K562 (cell line): ENCODE measurements around the gene TMOD2. TPM values are rescaled to one million over a fixed set of nuclear protein-coding genes. Genes with fewer than 3 reads are reported as not detected.

Source experiments
- ATAC-seq: fragments of 200-7000 bp; cut with Tn5 transposase; 3 replicates; pipeline ENCODE4 v1.9.1; 2020; ENCODE audit warnings: moderate library complexity
- BruUV-seq: library from RNA; stranded (reverse); fragments of 400-500 nt; replicated peaks from 2 replicates; lab custom pipeline; 2021; lab: Mats Ljungman, UMichigan
- CTCF ChIA-PET: fragments of 300-600 bp; formaldehyde crosslinking; extraction: SDS; loops from one replicate; lab custom pipeline; 2021; ENCODE audit warnings: low intra/inter-chr PET ratio; lab: Yijun Ruan, JAX
- POLR2A ChIA-PET: fragments of 300-600, 350-650 bp; sonication (Branson Sonifier 250); formaldehyde crosslinking; extraction: SDS; loops from one replicate; lab custom pipeline; 2021; ENCODE audit warnings: antibody characterized with exemption, inconsistent platforms; lab: Yijun Ruan, JAX
- DNase-seq, 4 experiments: peaks; one replicate each; pipeline versions ENCODE4 v3.0.0 to v3.0.0-alpha.2; 2011 to 2018; ENCODE audit warnings: low spot score in 3 of 4, mixed read lengths in 3 of 4; ENCODE audit errors: extremely low read depth in 1 of 4
- FAIRE-seq: peaks from 2 replicates; lab custom pipeline; 2011; peaks lifted over from hg19 to GRCh38; lab: Jason Lieb, UNC
- H2AFZ ChIP-seq: 2 replicates; pipeline ENCODE4 v1.6.0; 2011; ENCODE audit warnings: low read depth, low read length, control low read depth, inconsistent platforms
- H3K27ac ChIP-seq: fragments of 200-600 bp; 3 replicates; pipeline ENCODE4 v1.8.0; 2011; ENCODE audit warnings: low read depth, mild to moderate bottlenecking, control low read depth, inconsistent platforms, low read length, moderate library complexity, mixed read lengths; ENCODE audit errors: extremely low read depth
- H3K27me3 ChIP-seq, 2 experiments: fragments of 300-600 bp in 1 of 2; 2 replicates in 1 of 2; 3 replicates in 1 of 2; pipeline versions ENCODE4 v1.6.0 to v1.8.0; 2011; ENCODE audit warnings: inconsistent platforms in 2 of 2, low read length in 2 of 2, mild to moderate bottlenecking in 1 of 2, mixed read lengths in 1 of 2, moderate library complexity in 1 of 2; ENCODE audit not compliant: control insufficient read depth in 2 of 2, insufficient read depth in 2 of 2
- H3K36me3 ChIP-seq: fragments of 300-600 bp; 3 replicates; pipeline ENCODE4 v1.8.0; 2011; ENCODE audit warnings: mild to moderate bottlenecking, low read length, inconsistent platforms; ENCODE audit not compliant: control insufficient read depth, insufficient read depth
- H3K4me1 ChIP-seq, 2 experiments: fragments of 200-600 bp in 1 of 2; replicated peaks in 1 of 2; 2 replicates in 1 of 2; 3 replicates in 1 of 2; pipeline versions ENCODE4 v1.5.1 to v1.8.0; 2011; ENCODE audit warnings: inconsistent platforms in 2 of 2, low read length in 2 of 2, mild to moderate bottlenecking in 1 of 2, mixed read lengths in 1 of 2, moderate library complexity in 1 of 2; ENCODE audit not compliant: control insufficient read depth in 2 of 2, insufficient read depth in 2 of 2
- H3K4me2 ChIP-seq: 2 replicates; pipeline ENCODE4 v1.6.1; 2011; ENCODE audit warnings: low read length, control low read depth, inconsistent platforms, mixed read lengths; ENCODE audit not compliant: insufficient read depth
- H3K4me3 ChIP-seq: fragments of 200-600 bp; sonication (generic), shearing (Covaris generic); 2 replicates; pipeline ENCODE4 v1.5.1; 2016; ENCODE audit warnings: control low read depth, inconsistent platforms
- H3K79me2 ChIP-seq: fragments of 200-600 bp; 3 replicates; pipeline ENCODE4 v1.8.0; 2011; ENCODE audit warnings: low read length, inconsistent platforms; ENCODE audit not compliant: control insufficient read depth, insufficient read depth
- H3K9ac ChIP-seq, 2 experiments: 2 replicates each; pipeline versions ENCODE4 v1.6.0 to v1.6.1; 2011; ENCODE audit warnings: low read depth in 2 of 2, low read length in 2 of 2, control low read depth in 1 of 2, inconsistent platforms in 1 of 2, mild to moderate bottlenecking in 1 of 2, mixed read lengths in 1 of 2; ENCODE audit not compliant: insufficient read depth in 1 of 2
- H3K9me1 ChIP-seq: one replicate; pipeline ENCODE4 v1.6.0; 2011; ENCODE audit warnings: inconsistent platforms, mild to moderate bottlenecking, low read length, moderate library complexity; ENCODE audit not compliant: control insufficient read depth, insufficient read depth
- H3K9me3 ChIP-seq: replicated peaks from 2 replicates; pipeline ENCODE4 v1.5.1; 2011; ENCODE audit warnings: low read depth, low read length, inconsistent platforms; ENCODE audit not compliant: control insufficient read depth, insufficient read depth
- H4K20me1 ChIP-seq: replicated peaks from 2 replicates; pipeline ENCODE4 v1.6.1; 2011; ENCODE audit warnings: low read length, inconsistent platforms, mixed read lengths; ENCODE audit not compliant: control insufficient read depth, insufficient read depth
- ARID1B ChIP-seq: fragments of 450-650 bp; IDR thresholded peaks from 2 replicates; pipeline ENCODE4 v1.6.1; 2016; ENCODE audit warnings: antibody characterized with exemption, mild to moderate bottlenecking, inconsistent platforms
- EP300 ChIP-seq: IDR thresholded peaks from 2 replicates; pipeline ENCODE4 v1.6.1; 2012; ENCODE audit warnings: low read length, improper control_type of control experiment
- ESRRA ChIP-seq: fragments of 450-650 bp; IDR thresholded peaks from 2 replicates; pipeline ENCODE4 v1.6.1; 2014; ENCODE audit warnings: low read depth, mild to moderate bottlenecking, moderate library complexity, borderline replicate concordance
- NR2C1 ChIP-seq, 2 experiments: fragments of 450-650 bp; IDR thresholded peaks; 2 replicates each; pipeline ENCODE4 v1.6.1; 2017; ENCODE audit warnings: mild to moderate bottlenecking in 2 of 2, antibody characterized with exemption in 1 of 2, inconsistent platforms in 1 of 2, missing compliant biosample characterization in 1 of 2, missing genetic modification characterization in 1 of 2
- NR2C2 ChIP-seq, 2 experiments: fragments of 200-800 bp in 1 of 2; sonication (Bioruptor generic) in 1 of 2; sonication (generic) in 1 of 2; formaldehyde crosslinking in 1 of 2; IDR thresholded peaks; 2 replicates each; pipeline versions ENCODE4 v1.6.1 to v1.8.0; 2016 to 2022; ENCODE audit warnings: mild to moderate bottlenecking in 1 of 2, missing compliant biosample characterization in 1 of 2, missing genetic modification characterization in 1 of 2, missing genetic modification reagents in 1 of 2
- PTRF ChIP-seq: fragments of 450-650 bp; IDR thresholded peaks from 2 replicates; pipeline ENCODE4 v1.6.1; 2016; ENCODE audit warnings: mild to moderate bottlenecking, missing genetic modification characterization, missing compliant biosample characterization
- TRIM25 ChIP-seq: fragments of 450-650 bp; IDR thresholded peaks from 2 replicates; pipeline ENCODE4 v1.7.0; 2016; ENCODE audit warnings: borderline replicate concordance
- VEZF1 ChIP-seq: fragments of 200-800 bp; sonication (Bioruptor generic); IDR thresholded peaks from 2 replicates; pipeline ENCODE4 v1.6.1; 2017; ENCODE audit warnings: missing genetic modification characterization, missing compliant biosample characterization
- in situ Hi-C: fragments of 300-500 bp; cut with MboI; formaldehyde crosslinking; loops from 4 replicates; pipeline ENCODE4 v1.15.0; 2018; ENCODE audit warnings: inconsistent platforms, mixed read lengths
- intact Hi-C: fragments of 100-400 bp; cut with micrococcal nuclease; formaldehyde crosslinking; loops from 2 replicates; pipeline ENCODE4 v1.14.2; 2022
- polyA plus RNA-seq, 8 experiments: library from polyadenylated mRNA; depleted of rRNA in 4 of 8; stranded (reverse) in 5 of 8; unstranded in 3 of 8; fragments of >200 nt; fragmentation: Nextera tagmentation in 2 of 8; fragmentation: Illumina TruSeq in 1 of 8; extraction: Ambion mirVana in 2 of 8; extraction: Trizol in 1 of 8; gene quantifications; 2 replicates each; pipeline versions ENCODE4 v1.2.1 to v1.2.3, GENCODE V29; 2011 to 2014; ENCODE audit warnings: inconsistent platforms in 1 of 8, missing spikeins in 1 of 8
- total RNA-seq, 7 experiments: library from RNA; depleted of rRNA in 6 of 7; stranded (reverse); fragments of >200 nt in 6 of 7; fragmentation: Illumina TruSeq in 2 of 7; extraction: Trizol in 2 of 7; gene quantifications; 2 replicates each; pipeline versions ENCODE4 v1.2.1 to v1.2.3, GENCODE V29; 2011 to 2021; ENCODE audit warnings: low replicate concordance in 1 of 7

Gene TMOD2
- total and polyA plus RNA-seq, 9 of the 15 experiments (the other 6 are each of a cell fraction or from before 2014, with no cell fraction given), result 0.49 to 3.8 (median 3.0) TPM

- no TSS peak for BruUV-seq
- no peak overlapping the region for H3K4me2 ChIP-seq
- peaks cover 0 to 18% of the 10 kb centered on the region in 2 experiments; a peak in 4 of 5 replicates for H3K4me1 ChIP-seq
- ChIA-PET POLR2A (no interaction called here), CTCF (no interaction called here)
- peak overlapping the region; percentile 21; the same call in 2 of the 3 replicates for H3K27ac ChIP-seq
- H3K36me3 ChIP-seq, result no peaks in the 10 kb centered on the region
- no peak overlapping the region for H3K4me3 ChIP-seq
- H3K27me3 ChIP-seq, result no peaks in the 10 kb centered on the region
- H4K20me1 ChIP-seq, result no peaks in the 10 kb centered on the region
- DNase-seq, result peak in 1 of 4 experiments; percentile 25
- ATAC-seq, result peak; percentile 59
- H3K9me3 ChIP-seq, result peaks cover 16% of the 10 kb centered on the region
- peak; percentile 11 for FAIRE-seq
- intact Hi-C loops (no loop called here), in situ Hi-C loops (no loop called here)
- TF ChIP-seq TRIM25 (no peak), PTRF (tag) (no peak), NR2C2 (CRISPR knock-in tag; IDR thresholded peaks at IDR 0.05) (no peak), NR2C2 (tag; IDR thresholded peaks at IDR 0.05) (peak; percentile 54; the same call in 1 of the 2 replicates), VEZF1 (CRISPR knock-in tag) (0 out of 2 replicates have a peak, but pooled peaks have one; percentile 18), ESRRA (peak; percentile 61), NR2C1 (IDR thresholded peaks at IDR 0.05) (peak; percentile 68), NR2C1 (tag; IDR thresholded peaks at IDR 0.05) (peak; percentile 70), ARID1B (peak; percentile 29; the same call in 1 of the 2 replicates), EP300 (peak; percentile 56; the same call in 1 of the 2 replicates)
- H3K79me2 ChIP-seq, result no peaks in the 10 kb centered on the region
- peak overlapping the region; percentile 57 for H2AFZ ChIP-seq
- no peaks in the 10 kb centered on the region for H3K9me1 ChIP-seq
- no peak overlapping the region for H3K9ac ChIP-seq
Measured at GRCh38 chr15:51816611-51817010, 65.2 kb downstream of the TMOD2 start.
